WTC11 (cell line): ENCODE data around the gene ACAA1.

Experiments used
- CTCF ChIP-seq: fragments of 200-600 bp; IDR thresholded peaks from 2 replicates; pipeline ENCODE4 v1.8.0; 2022; ENCODE audit warnings: antibody characterized with exemption
- E2F4 ChIP-seq: sonication (generic); formaldehyde crosslinking; IDR thresholded peaks from 2 replicates; pipeline ENCODE4 v1.8.1; 2022; ENCODE audit warnings: low read depth, mild to moderate bottlenecking, moderate library complexity, missing genetic modification reagents, borderline replicate concordance
- ESRRA ChIP-seq: sonication (generic); formaldehyde crosslinking; IDR thresholded peaks from 2 replicates; pipeline ENCODE4 v1.8.1; 2022; ENCODE audit warnings: mild to moderate bottlenecking, missing genetic modification reagents, borderline replicate concordance
- MAX ChIP-seq: sonication (generic); formaldehyde crosslinking; IDR thresholded peaks from 2 replicates; pipeline ENCODE4 v1.8.0; 2022; ENCODE audit warnings: mild to moderate bottlenecking, missing genetic modification reagents
- MXD4 ChIP-seq: fragments of 250-450 bp; sonication (Bioruptor Pico); IDR thresholded peaks from 2 replicates; pipeline ENCODE4 v1.8.0; 2021; ENCODE audit warnings: mild to moderate bottlenecking, moderate library complexity, borderline replicate concordance
- NFE2L1 ChIP-seq: sonication (generic); formaldehyde crosslinking; IDR thresholded peaks from 2 replicates; pipeline ENCODE4 v1.8.1; 2023; ENCODE audit warnings: missing genetic modification reagents
- PRDM15 ChIP-seq: sonication (generic); formaldehyde crosslinking; IDR thresholded peaks from 2 replicates; pipeline ENCODE4 v1.8.0; 2022; ENCODE audit warnings: missing genetic modification reagents

- TF ChIP-seq MXD4 (CRISPR knock-in tag), result no peak
- no peak for TF ChIP-seq CTCF
- TF ChIP-seq NFE2L1, result no peak
- TF ChIP-seq PRDM15 (CRISPR knock-in tag), result no peak
- TF ChIP-seq MAX, result no peak
- no peak for TF ChIP-seq E2F4 (CRISPR knock-in tag)
- TF ChIP-seq ESRRA (CRISPR knock-in tag), result no peak
Measured at GRCh38 chr3:38089163-38089562, 47.8 kb downstream of the ACAA1 start.
